OCI-LY1 (cell line): ENCODE data around the gene AP2A2.

Experiments used
- EZH2 ChIP-seq: fragments of 200-600 bp; sonication (generic), shearing (Covaris generic); IDR thresholded peaks from 2 replicates; pipeline ENCODE4 v1.8.0; 2017; ENCODE audit warnings: borderline replicate concordance, mixed run types, mild to moderate bottlenecking, antibody characterized with exemption, low read length, moderate library complexity, mixed read lengths
- TF ChIP-seq, protein P1 (sequence below): fragments of 200-600 bp; sonication (generic), shearing (Covaris generic); IDR thresholded peaks from 2 replicates; pipeline ENCODE4 v1.5.1; 2017; ENCODE audit warnings: mild to moderate bottlenecking, antibody characterized with exemption, low read length, moderate library complexity, mixed read lengths

DNA sequence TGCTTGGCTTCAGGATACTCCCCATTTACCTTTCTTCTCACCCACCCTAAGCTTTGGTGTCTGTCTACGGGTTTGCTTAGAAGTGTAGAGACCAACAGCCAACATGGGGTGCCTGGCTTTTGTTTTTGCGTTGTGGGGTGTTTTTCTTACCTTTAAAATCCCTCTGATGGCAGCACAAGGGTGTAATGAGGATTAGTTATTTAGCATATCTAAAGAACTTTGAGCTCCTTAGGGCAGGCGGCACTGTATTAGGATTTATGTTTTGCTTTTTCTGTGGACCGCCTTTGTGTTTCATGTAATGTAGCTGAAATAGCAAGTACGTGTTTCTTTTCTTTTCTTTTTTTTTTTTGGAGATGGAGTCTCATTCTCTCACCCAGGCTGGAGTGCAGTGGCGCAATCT is 8.9 kb downstream of the AP2A2 start:
- no peak for TF ChIP-seq EZH2
- TF ChIP-seq, protein P1, sequence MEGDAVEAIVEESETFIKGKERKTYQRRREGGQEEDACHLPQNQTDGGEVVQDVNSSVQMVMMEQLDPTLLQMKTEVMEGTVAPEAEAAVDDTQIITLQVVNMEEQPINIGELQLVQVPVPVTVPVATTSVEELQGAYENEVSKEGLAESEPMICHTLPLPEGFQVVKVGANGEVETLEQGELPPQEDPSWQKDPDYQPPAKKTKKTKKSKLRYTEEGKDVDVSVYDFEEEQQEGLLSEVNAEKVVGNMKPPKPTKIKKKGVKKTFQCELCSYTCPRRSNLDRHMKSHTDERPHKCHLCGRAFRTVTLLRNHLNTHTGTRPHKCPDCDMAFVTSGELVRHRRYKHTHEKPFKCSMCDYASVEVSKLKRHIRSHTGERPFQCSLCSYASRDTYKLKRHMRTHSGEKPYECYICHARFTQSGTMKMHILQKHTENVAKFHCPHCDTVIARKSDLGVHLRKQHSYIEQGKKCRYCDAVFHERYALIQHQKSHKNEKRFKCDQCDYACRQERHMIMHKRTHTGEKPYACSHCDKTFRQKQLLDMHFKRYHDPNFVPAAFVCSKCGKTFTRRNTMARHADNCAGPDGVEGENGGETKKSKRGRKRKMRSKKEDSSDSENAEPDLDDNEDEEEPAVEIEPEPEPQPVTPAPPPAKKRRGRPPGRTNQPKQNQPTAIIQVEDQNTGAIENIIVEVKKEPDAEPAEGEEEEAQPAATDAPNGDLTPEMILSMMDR: no peak
